Body of pancreas (tissue), 4 donors: ENCODE data around the gene CDH15. TPM values are rescaled to one million over a fixed set of nuclear protein-coding genes. Genes with fewer than 3 reads are reported as not detected.
"Not testable (repeated sequence)": the region's sequence is repeated elsewhere in the genome, so short reads cannot be mapped to it uniquely, and the experiment has no call there.

Experiments
- ATAC-seq: fragments of 150-250 bp; one replicate; pipeline ENCODE4 v1.9.1; 2016
- DNase-seq, 4 donors: peaks; one replicate each; pipeline ENCODE4 v3.0.0-alpha.2; 2019
- H3K27ac ChIP-seq, 4 donors: fragments of 200-600 bp; sonication (generic); 1 replicate in 3 of 4; 2 replicates in 1 of 4; pipeline versions ENCODE4 v1.5.1 to v1.6.1; 2016 to 2019; ENCODE audit warnings: mild to moderate bottlenecking in 1 of 4, mixed read lengths in 1 of 4, moderate library complexity in 1 of 4
- H3K27me3 ChIP-seq, 2 donors: fragments of 200-600 bp; sonication (generic); one replicate each; pipeline ENCODE4 v1.6.0; 2016; ENCODE audit warnings: mild to moderate bottlenecking in 1 of 2
- H3K36me3 ChIP-seq, 2 donors: fragments of 200-600 bp; sonication (generic); replicated peaks in 1 of 2; 2 replicates each; pipeline ENCODE4 v1.5.1; 2016; ENCODE audit warnings: low read depth in 2 of 2; ENCODE audit not compliant: insufficient read depth in 1 of 2
- H3K4me1 ChIP-seq: fragments of 200-600 bp; sonication (generic); one replicate; pipeline ENCODE4 v1.6.0; 2016
- H3K4me3 ChIP-seq, 2 donors: fragments of 200-600 bp; sonication (generic); 1 replicate in 1 of 2; 2 replicates in 1 of 2; pipeline ENCODE4 v1.5.1; 2016 to 2019
- H3K9me3 ChIP-seq, 3 donors: fragments of 200-600 bp; sonication (generic); 1 replicate in 2 of 3; 2 replicates in 1 of 3; pipeline ENCODE4 v1.5.1; 2016
- CTCF ChIP-seq, 7 experiments: fragments of 450-650 bp in 4 of 7; fragments of 200-600 bp in 3 of 7; sonication (generic) in 3 of 7; IDR thresholded peaks; one replicate each; pipeline ENCODE4 v1.5.1; 2016 to 2019; ENCODE audit warnings: antibody characterized with exemption in 7 of 7
- POLR2A ChIP-seq, 3 donors: fragments of 450-650 bp; IDR thresholded peaks; one replicate each; pipeline ENCODE4 v1.6.1; 2016; ENCODE audit warnings: antibody characterized with exemption in 3 of 3, mild to moderate bottlenecking in 2 of 3
- WGBS, 2 donors: methylation state at CpG; one replicate each; pipeline ENCODE4 v1.1.5; 2017; 5-methylcytosine and 5-hydroxymethylcytosine counted together
- intact Hi-C: fragments of 100-400 bp; cut with DNase I; formaldehyde crosslinking; loops from one replicate; pipeline ENCODE4 v1.15.1; 2023
- total RNA-seq, 2 donors: library from RNA; depleted of rRNA; stranded (reverse); fragments of >200 nt; gene quantifications; one replicate each; pipeline ENCODE4 v1.1.0, GENCODE V29; 2016

The CDH15 gene
- total RNA-seq, 2 donors from 2014 or later: 1.0 TPM; not detected in 1

GRCh38 chr16:89190150-89190958 is 18.8 kb downstream of the CDH15 start:
- peak in 1 of 4 donors; percentile 11 for DNase-seq
- WGBS, 2 donors: 63 to 68% methylated on average over 8 to 28 of the region's 28 CpGs
- H3K9me3 ChIP-seq: no peaks in the 10 kb centered on the region
- intact Hi-C loops: no loop called here
- no peak for ATAC-seq
- no peak overlapping the region for H3K4me3 ChIP-seq
- H3K36me3 ChIP-seq: no peaks in the 10 kb centered on the region
- H3K4me1 ChIP-seq: peaks cover 11% of the 10 kb centered on the region
- H3K27ac ChIP-seq: no peak overlapping the region
- TF ChIP-seq POLR2A (IDR thresholded peaks at IDR 0.05) (no peak), CTCF (IDR thresholded peaks at IDR 0.05) (no peak)
- peaks cover 0 to 4% of the 10 kb centered on the region in 2 donors for H3K27me3 ChIP-seq

- Histone ChIP-seq H3K36me3 (no peaks in the 10 kb centered on the region), H3K27ac (no peak overlapping the region), H3K4me3 (no peak overlapping the region), H3K4me1 (peaks cover 11% of the 10 kb centered on the region), H3K9me3 (no peaks in the 10 kb centered on the region), H3K27me3 (peaks cover 0 to 4% of the 10 kb centered on the region in 2 donors)
- ATAC-seq (no peak), DNase-seq (peak in 2 of 4 donors; percentile 3 to 36)
- intact Hi-C loops: no loop called here
- WGBS, 2 donors: 45 to 52% methylated on average over 7 to 43 of the region's 44 CpGs
- TF ChIP-seq CTCF (IDR thresholded peaks at IDR 0.05): peak in 1 of 7 experiments; percentile 26
- TF ChIP-seq POLR2A (IDR thresholded peaks at IDR 0.05): no peak
Observed at GRCh38 chr16:89191033-89191900, 19.7 kb downstream of the CDH15 start.

- TF ChIP-seq CTCF (IDR thresholded peaks at IDR 0.05): no peak
- TF ChIP-seq POLR2A (IDR thresholded peaks at IDR 0.05): no peak
- Histone ChIP-seq H3K27ac (no peak overlapping the region), H3K4me3 (no peak overlapping the region), H3K36me3 (no peaks in the 10 kb centered on the region), H3K4me1 (peaks cover 11% of the 10 kb centered on the region), H3K9me3 (no peaks in the 10 kb centered on the region), H3K27me3 (peaks cover 0 to 4% of the 10 kb centered on the region in 2 donors)
- ATAC-seq: no peak
- intact Hi-C loops: no loop called here
- WGBS, 2 donors: 3 to 18% methylated on average over 7 to 14 of the region's 19 CpGs
- no peak for DNase-seq
Observed at GRCh38 chr16:89191901-89192185, 20.3 kb downstream of the CDH15 start.

- intact Hi-C loops: not testable (repeated sequence)
Observed at GRCh38 chr16:89192186-89192955, 20.8 kb downstream of the CDH15 start.

More at GRCh38 chr16:89192186-89192955, 20.8 kb downstream of the CDH15 start:
- peaks cover 11% of the 10 kb centered on the region for H3K4me1 ChIP-seq
- not testable (repeated sequence) for H3K4me3 ChIP-seq, H3K36me3 ChIP-seq, H3K9me3 ChIP-seq, H3K27ac ChIP-seq, H3K27me3 ChIP-seq
- DNase-seq (peak in 3 of 4 donors; percentile 11 to 87 (median 57)), ATAC-seq (peak; percentile 40)
- WGBS, 2 donors: 3 to 7% methylated on average over 8 to 55 of the region's 63 CpGs
